ENCODE data around the gene JAZF1. TPM values are rescaled to one million over a fixed set of nuclear protein-coding genes. Genes with fewer than 3 reads are reported as not detected.

Gene JAZF1
- total RNA-seq, 1 experiment from 2014 or later: 3.4 TPM

DNA sequence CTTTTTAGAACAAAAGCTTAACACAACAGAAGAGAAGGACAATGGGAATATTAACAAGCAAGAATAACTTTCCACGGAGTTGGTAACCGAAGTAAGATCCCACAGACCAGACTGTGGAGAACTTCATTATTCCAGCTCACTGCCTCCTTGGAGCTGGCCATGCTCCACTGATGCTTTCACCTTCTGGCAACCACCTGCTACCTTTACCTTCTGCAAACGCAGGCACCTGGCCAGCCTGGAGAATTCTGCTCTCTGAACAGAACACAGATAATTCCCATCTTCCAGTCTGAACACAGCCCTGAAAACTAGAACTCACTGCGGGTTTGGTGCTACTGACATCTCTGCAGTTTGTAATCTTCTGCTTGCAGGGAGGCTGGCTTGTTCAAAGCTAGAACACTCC, 66.5 kb downstream of the JAZF1 start:
- no peak overlapping the region for H2AFZ ChIP-seq (ENCODE audit: low read depth, low read length, poor library complexity, severe bottlenecking)
- TF ChIP-seq POLR2A (IDR thresholded peaks at IDR 0.05; ENCODE audit: borderline replicate concordance, extremely low read depth, insufficient read depth, insufficient read length) (no peak), POLR2AphosphoS5 (IDR thresholded peaks at IDR 0.05; ENCODE audit: low read depth, low read length) (no peak), ZFX (IDR thresholded peaks at IDR 0.05) (no peak), JUND (IDR thresholded peaks at IDR 0.05) (no peak), ZNF274 (IDR thresholded peaks at IDR 0.05; ENCODE audit: low read depth, low read length) (no peak)
- no peak overlapping the region for H3K4me3 ChIP-seq (replicated peaks in 1 of 2; ENCODE audit: low read depth in 1 of 2, low read length in 2 of 2)
- no TSS peak for BruUV-seq (replicated peaks)
- RAD21 ChIA-PET (ENCODE audit: low non-redundant PET in 1 of 2, low total read pairs in 2 of 2, uncharacterized antibody in 2 of 2, unreplicated experiment in 2 of 2): no interaction called here
- H3K79me2 ChIP-seq (ENCODE audit: insufficient read depth, low read length): no peaks in the 10 kb centered on the region
- no peak overlapping the region for H3K27ac ChIP-seq (ENCODE audit: low read depth, low read length)
- no peaks in the 10 kb centered on the region for H3K4me1 ChIP-seq (ENCODE audit: control insufficient read depth in 1 of 2, insufficient read depth in 2 of 2, low read length in 2 of 2)
- H3K9me2 ChIP-seq (ENCODE audit: insufficient read depth): no peaks in the 10 kb centered on the region
- CTCF ChIA-PET: no interaction called here
- no peak overlapping the region for H3K4me2 ChIP-seq (ENCODE audit: low read length)
- ATAC-seq (no peak), DNase-seq (ENCODE audit: low read depth, low spot score) (no peak)
- intact Hi-C loops (cut with micrococcal nuclease): no loop called here
- no peaks in the 10 kb centered on the region for H3K27me3 ChIP-seq (ENCODE audit: insufficient read depth, low read length)
- no peaks in the 10 kb centered on the region for H3K9me3 ChIP-seq (ENCODE audit: control insufficient read depth in 1 of 2, insufficient read depth in 1 of 2, low read depth in 1 of 2, low read length in 2 of 2)
- no peak overlapping the region for H3K9ac ChIP-seq (ENCODE audit: low read length)
- no peaks in the 10 kb centered on the region; the same call in 1 of the 2 replicates for H4K20me1 ChIP-seq (ENCODE audit: insufficient read depth)
- no peaks in the 10 kb centered on the region for H3K36me3 ChIP-seq (ENCODE audit: control insufficient read depth in 1 of 2, insufficient read depth in 2 of 2, low read length in 2 of 2)
- POLR2A ChIA-PET: no interaction called here

DNA sequence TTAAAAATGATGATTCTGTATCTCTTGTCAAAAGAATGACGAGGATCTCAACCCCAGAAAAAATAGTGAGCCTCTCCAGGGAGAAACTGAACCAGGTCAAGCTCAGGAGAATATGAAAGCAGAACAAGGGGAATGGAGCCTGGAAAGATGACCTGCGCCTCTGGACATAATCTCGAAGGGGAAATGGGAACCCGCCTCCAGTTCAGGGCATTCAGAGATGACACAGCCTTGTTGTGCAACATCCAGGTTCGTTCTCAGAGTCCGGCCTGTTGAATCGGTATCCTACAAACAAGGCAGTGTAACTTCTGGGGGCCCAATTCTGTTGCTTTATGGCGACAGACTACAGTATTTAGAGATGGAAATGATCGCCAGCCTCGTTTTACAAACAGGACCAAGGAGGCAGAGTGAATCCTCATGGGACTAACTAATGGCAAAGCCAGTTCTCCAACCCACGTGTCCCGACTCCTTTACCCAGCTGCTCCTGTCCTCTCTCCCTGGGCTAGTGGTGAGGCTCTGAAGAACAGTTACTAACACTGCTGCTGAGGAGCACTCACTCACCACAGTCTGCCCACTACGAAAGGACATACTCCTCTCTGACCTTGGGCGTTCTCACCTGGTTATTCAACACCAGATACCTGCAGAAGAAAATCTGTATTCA, 67.6 kb downstream of the JAZF1 start:
- H3K4me1 ChIP-seq (ENCODE audit: control insufficient read depth in 1 of 2, insufficient read depth in 2 of 2, low read length in 2 of 2): peaks cover 4 to 8% of the 10 kb centered on the region in 2 experiments; a peak in 3 of 4 replicates
- DNase-seq (ENCODE audit: low read depth, low spot score): no peak
- no peak overlapping the region for H3K9ac ChIP-seq (ENCODE audit: low read length)
- POLR2A ChIA-PET: no interaction called here
- H3K9me2 ChIP-seq (ENCODE audit: insufficient read depth): no peaks in the 10 kb centered on the region
- no peaks in the 10 kb centered on the region for H3K79me2 ChIP-seq (ENCODE audit: insufficient read depth, low read length)
- no peak overlapping the region for H3K4me3 ChIP-seq (replicated peaks in 1 of 2; ENCODE audit: low read depth in 1 of 2, low read length in 2 of 2)
- no peaks in the 10 kb centered on the region for H3K9me3 ChIP-seq (ENCODE audit: control insufficient read depth in 1 of 2, insufficient read depth in 1 of 2, low read depth in 1 of 2, low read length in 2 of 2)
- intact Hi-C loops (cut with micrococcal nuclease): no loop called here
- no peaks in the 10 kb centered on the region for H3K36me3 ChIP-seq (ENCODE audit: control insufficient read depth in 1 of 2, insufficient read depth in 2 of 2, low read length in 2 of 2)
- H4K20me1 ChIP-seq (ENCODE audit: insufficient read depth): no peaks in the 10 kb centered on the region
- H3K27ac ChIP-seq (ENCODE audit: low read depth, low read length): no peak overlapping the region
- CTCF ChIA-PET: no interaction called here
- no TSS peak for BruUV-seq (replicated peaks)
- no peak for ATAC-seq
- RAD21 ChIA-PET (ENCODE audit: low non-redundant PET in 1 of 2, low total read pairs in 2 of 2, uncharacterized antibody in 2 of 2, unreplicated experiment in 2 of 2): no interaction called here
- H2AFZ ChIP-seq (ENCODE audit: low read depth, low read length, poor library complexity, severe bottlenecking): no peak overlapping the region
- no peaks in the 10 kb centered on the region for H3K27me3 ChIP-seq (ENCODE audit: insufficient read depth, low read length)
- TF ChIP-seq, protein P1, sequence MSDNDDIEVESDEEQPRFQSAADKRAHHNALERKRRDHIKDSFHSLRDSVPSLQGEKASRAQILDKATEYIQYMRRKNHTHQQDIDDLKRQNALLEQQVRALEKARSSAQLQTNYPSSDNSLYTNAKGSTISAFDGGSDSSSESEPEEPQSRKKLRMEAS (IDR thresholded peaks at IDR 0.05): no peak
- no peak for TF ChIP-seq TCF7L2 (IDR thresholded peaks at IDR 0.05; ENCODE audit: borderline replicate concordance, extremely low read depth, insufficient read depth, insufficient read length)
- H3K4me2 ChIP-seq (ENCODE audit: low read length): no peak overlapping the region
